ENCODE measurements around the gene EPB41L4A.

Gene EPB41L4A

GRCh38 chr5:112253478-112254250 lies 165.4 kb downstream of the EPB41L4A start:
- no peak for DNase-seq (ENCODE audit: low read depth)
- no peak overlapping the region for H3K4me3 ChIP-seq (ENCODE audit: low read depth, low read length)
- TF ChIP-seq, protein P1, sequence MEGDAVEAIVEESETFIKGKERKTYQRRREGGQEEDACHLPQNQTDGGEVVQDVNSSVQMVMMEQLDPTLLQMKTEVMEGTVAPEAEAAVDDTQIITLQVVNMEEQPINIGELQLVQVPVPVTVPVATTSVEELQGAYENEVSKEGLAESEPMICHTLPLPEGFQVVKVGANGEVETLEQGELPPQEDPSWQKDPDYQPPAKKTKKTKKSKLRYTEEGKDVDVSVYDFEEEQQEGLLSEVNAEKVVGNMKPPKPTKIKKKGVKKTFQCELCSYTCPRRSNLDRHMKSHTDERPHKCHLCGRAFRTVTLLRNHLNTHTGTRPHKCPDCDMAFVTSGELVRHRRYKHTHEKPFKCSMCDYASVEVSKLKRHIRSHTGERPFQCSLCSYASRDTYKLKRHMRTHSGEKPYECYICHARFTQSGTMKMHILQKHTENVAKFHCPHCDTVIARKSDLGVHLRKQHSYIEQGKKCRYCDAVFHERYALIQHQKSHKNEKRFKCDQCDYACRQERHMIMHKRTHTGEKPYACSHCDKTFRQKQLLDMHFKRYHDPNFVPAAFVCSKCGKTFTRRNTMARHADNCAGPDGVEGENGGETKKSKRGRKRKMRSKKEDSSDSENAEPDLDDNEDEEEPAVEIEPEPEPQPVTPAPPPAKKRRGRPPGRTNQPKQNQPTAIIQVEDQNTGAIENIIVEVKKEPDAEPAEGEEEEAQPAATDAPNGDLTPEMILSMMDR (IDR thresholded peaks at IDR 0.05; ENCODE audit: insufficient read depth, low read depth, low read length, missing control alignments): no peak

DNA sequence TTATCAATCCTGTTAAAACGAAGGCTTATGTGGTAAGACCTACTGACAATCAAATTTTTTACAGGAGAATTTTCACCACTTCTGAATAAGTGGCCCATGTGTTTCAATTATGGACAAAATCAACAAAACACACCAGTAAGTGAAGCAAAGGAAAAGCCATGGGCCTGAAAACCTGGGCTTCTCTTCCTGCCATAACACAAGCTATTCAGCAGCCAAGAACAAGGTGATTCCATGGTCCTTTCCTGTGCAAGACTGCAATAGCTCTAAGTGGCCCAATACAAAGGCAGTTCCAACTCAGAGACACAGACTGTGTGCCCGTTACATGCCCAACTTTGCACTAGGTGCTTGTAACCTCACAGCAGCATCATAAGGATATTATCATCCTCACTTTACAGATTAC lies 168.5 kb downstream of the EPB41L4A start:
- no peak for DNase-seq (ENCODE audit: low read depth)
- no peak overlapping the region for H3K4me3 ChIP-seq (ENCODE audit: low read depth, low read length)
- TF ChIP-seq, protein P1 (IDR thresholded peaks at IDR 0.05; ENCODE audit: insufficient read depth, low read depth, low read length, missing control alignments): no peak

- no peak overlapping the region for H3K4me3 ChIP-seq (ENCODE audit: low read depth, low read length)
- TF ChIP-seq, protein P1 (IDR thresholded peaks at IDR 0.05; ENCODE audit: insufficient read depth, low read depth, low read length, missing control alignments): no peak
- no peak for DNase-seq (ENCODE audit: low read depth)
Observed at GRCh38 chr5:112248623-112249022, 170.5 kb downstream of the EPB41L4A start.

DNA sequence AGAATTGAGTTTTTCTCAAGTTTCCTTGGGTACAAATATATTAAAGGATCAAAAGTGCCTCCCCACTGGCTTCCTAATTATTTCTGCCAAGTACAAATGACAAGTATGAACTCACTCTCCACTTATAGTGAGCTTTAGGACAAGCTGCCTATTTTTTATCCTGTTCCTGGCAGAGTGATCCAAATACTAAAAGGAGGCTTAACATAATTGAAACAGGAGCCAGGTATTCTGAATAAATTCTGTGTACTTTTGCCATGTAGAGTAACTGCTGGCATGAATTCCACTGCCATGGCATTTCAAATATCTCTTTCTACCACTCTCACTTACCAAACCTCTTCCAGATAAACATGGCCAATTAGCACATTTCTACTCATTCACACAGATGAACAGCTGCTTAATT lies 171.1 kb downstream of the EPB41L4A start:
- TF ChIP-seq, protein P1 (IDR thresholded peaks at IDR 0.05; ENCODE audit: insufficient read depth, low read depth, low read length, missing control alignments): no peak
- DNase-seq (ENCODE audit: low read depth): no peak
- H3K4me3 ChIP-seq (ENCODE audit: low read depth, low read length): no peak overlapping the region

GRCh38 chr5:112245656-112246055 lies 173.4 kb downstream of the EPB41L4A start:
- no peak overlapping the region for H3K4me3 ChIP-seq (ENCODE audit: low read depth, low read length)
- DNase-seq (ENCODE audit: low read depth): no peak
- TF ChIP-seq, protein P1 (IDR thresholded peaks at IDR 0.05; ENCODE audit: insufficient read depth, low read depth, low read length, missing control alignments): no peak

DNA sequence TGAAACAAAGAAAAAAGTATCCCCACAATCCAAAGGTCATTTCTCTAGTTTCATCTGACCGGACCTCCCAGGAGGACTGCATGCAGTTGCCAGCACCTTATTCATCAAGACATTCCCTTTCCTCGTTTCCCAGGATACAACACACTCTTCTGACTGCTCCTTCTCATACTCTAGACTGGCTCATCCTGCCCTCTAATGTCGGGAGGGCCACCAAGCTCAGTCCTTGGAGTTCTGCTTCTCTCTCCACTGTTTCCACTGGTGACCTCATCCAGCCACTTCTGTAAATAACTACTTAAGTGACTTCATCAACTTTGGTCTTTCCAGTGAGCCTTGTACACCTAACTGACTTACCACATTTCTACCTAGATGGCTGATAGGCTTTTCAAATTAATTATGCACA lies 179.1 kb downstream of the EPB41L4A start:
- H3K4me3 ChIP-seq (ENCODE audit: low read depth, low read length): no peak overlapping the region
- TF ChIP-seq, protein P1 (IDR thresholded peaks at IDR 0.05; ENCODE audit: insufficient read depth, low read depth, low read length, missing control alignments): no peak
- no peak for DNase-seq (ENCODE audit: low read depth)

DNA sequence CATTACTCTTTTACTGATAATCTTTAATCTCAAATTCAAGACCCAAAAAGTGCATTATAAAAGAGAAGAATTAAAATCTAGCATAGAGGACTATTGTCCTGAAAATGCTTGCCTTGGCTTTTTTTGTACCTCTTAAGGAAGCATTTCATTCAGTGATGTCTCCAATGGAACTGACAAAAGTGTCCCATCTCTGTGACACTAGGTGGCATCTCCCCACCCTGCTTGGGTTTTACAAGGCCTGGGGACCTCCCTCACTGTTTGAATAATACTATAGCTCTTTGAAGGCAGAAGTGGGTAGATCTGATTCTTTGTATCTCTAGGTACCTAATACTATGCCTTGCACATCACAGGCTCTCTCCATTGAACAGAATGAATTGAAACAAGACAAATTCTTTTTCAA lies 180.6 kb downstream of the EPB41L4A start:
- TF ChIP-seq, protein P1 (IDR thresholded peaks at IDR 0.05; ENCODE audit: insufficient read depth, low read depth, low read length, missing control alignments): peak; percentile 30
- peak; percentile 22 for DNase-seq (ENCODE audit: low read depth)

More for the DNA sequence above, 180.6 kb downstream of the EPB41L4A start:
- no peak overlapping the region for H3K4me3 ChIP-seq (ENCODE audit: low read depth, low read length)

Data from GM12865 (cell line).